GM11168 (cell line): ENCODE measurements around the gene COL4A3.

ENCODE experiments used
- in situ Hi-C: fragments of 300-500 bp; cut with MboI; formaldehyde crosslinking; loops from one replicate; pipeline ENCODE4 v1.12.0; 2022; ENCODE audit warnings: low sequenced_read_pairs; ENCODE audit not compliant: unreplicated experiment

The COL4A3 gene

DNA sequence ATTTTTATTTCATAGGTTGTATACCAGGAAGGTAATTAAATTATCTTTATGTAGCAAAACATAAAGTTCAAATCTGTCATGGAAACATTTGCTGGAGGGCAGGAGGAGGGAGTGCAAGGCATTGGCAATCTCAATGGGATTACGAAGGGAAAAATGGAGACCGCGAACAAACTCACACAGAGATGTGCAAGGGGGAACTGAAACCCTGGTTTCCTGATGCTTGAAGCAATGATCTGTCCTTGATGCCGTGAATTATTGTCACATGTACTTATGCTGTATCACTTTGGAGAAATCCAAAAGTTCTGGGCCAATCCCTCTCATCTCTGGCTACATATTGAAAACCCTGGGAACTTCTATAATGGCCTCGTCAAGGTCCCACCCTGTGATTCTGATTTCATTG is 95.6 kb downstream of the COL4A3 start:
- in situ Hi-C loops = no loop called here

DNA sequence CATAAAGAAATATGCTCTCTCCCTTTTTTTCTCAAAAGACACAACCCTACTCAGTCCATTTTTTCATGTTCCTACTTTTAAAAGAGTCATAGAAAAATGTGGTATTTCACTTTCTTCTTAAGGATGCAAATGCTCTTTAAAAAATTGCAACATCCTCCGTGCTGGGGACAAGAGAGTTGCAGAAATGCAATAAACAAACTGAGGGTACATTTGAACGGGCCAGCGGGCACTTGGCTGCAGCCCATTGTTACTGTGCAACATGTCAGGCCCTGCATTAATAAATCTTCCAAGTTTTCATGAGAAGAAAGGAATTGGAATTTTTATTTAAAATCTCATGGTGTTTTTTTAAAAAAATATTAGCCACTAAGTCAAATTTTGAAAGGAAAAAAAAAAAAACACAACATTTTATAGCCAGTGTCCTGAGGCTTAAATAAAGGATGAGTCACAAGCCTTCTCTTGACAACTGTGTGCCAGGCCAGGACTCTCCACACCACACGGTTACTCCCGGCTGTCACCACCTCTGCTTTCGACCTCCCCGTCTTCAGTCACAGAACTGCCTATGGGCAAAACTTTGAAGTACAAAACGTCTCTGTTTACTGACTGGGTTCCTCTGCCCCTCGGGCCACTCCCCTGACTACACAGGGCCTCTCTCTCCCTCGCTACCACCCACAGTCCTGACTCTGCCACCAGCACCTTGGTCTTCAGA is 103.1 kb downstream of the COL4A3 start:
- in situ Hi-C loops = no loop called here

DNA sequence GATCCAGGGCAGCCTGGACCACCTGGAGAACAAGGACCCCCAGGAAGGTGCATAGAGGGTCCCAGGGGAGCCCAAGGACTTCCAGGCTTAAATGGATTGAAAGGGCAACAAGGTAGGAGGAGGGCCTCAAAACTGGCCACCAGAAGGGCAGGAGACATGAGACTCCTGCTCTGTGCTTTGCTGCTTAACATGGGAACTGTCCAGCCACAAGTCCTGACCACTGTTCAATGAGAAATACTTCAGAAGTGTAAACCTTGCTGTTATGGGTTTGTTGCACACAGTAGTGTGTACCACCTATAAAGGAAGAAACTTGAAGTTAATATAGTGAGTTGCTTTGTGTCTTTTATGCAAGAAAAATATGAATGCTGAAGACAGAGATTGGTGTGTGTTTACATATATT is 116.5 kb downstream of the COL4A3 start:
- in situ Hi-C loops = no loop called here

DNA sequence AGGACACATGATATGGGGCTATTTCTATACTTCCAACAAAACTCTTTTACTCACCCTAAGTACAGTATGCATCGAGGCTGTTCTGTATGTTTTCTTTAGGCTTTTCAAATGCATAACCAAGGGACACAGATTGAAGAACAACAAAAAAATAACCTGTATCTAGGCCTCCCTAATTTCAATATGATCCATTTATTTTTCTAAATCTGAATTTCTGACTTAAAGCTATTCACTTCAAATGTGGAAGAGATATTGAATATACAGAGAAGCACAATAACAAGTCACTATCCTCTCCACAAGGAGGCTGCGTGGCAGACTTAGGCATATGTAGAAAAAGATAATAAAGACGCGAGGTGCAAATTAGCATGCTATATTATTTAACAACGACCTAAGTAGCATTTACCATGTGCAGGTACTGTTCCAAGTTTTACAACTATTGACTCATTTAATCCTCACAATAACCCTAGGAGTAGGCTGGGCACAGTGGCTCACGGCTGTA is 121.4 kb downstream of the COL4A3 start:
- in situ Hi-C loops = no loop called here

DNA sequence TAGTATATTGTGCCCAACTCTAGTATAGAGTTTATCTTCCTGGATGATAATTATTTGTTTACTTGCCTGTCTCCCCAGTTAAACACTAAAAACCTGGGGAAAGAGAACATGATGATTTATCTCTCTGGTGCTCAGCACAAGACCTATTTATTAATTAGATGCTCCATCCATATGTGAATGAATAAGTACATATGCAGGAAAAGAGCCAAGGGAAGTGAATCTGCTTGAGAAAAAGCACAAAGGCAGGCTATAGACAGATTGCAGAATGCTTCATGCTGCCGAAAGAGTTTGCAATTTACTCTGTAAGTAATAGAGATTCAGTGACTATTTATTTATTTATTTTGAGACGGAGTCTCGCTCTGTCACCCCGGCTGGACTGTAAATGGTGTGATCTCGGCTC is 123.3 kb downstream of the COL4A3 start:
- in situ Hi-C loops = no loop called here

DNA sequence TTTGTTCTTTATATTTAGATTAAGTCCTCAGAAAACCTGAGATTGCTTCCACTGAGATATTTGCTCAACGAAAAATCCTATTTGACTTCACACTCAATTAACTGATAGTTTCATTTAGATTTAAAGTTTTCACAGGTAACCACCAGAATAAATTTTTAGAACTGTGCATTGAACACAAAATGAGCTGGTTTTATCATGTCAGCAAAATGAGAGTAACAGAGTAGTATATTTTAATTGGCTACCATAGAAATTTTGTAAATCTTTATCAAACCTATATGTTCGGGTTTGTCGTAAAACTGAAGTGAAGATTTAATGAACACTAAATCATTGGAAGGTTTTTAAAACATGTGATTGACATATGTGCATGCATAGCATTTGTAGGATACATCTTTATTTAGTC is 127.9 kb downstream of the COL4A3 start:
- in situ Hi-C loops = no loop called here

DNA sequence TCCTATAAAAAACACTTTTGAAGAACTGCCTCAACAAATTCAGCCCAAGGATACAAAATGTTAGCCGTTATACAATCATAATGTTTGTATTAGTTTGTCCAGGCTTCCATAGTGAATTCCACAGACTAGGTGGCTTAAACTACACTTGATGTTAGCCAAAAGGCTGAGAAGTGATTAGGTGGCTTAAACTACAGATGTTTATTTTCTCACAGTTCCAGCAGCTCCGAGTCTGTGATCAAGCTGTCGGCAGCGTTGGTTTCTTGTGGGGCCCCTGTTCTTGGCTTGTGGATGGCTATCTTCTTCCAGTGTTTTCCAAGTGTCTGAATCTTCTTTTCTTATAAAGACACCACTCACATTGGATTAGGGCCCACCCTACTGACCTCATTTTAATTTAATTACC is 129.1 kb downstream of the COL4A3 start:
- in situ Hi-C loops = no loop called here

DNA sequence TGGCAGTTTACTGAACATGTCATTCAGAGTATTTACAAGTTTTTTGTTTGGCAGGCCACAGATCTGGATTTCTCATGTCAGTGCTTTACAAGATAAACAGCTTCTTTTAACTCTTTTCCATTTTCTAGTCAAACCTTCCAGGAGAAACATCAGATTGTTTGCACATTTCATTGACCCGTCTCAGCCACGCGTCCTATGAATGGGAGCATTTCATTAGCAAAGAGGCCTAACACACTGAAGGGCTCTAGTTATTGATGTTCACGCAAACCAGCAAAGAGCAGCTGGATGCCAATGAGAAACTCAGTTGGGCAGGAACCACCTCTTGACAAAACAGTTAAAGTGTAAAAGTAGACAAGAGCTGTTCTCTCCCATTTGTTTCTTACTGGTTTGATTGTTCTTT is 131.4 kb downstream of the COL4A3 start:
- in situ Hi-C loops = no loop called here

DNA sequence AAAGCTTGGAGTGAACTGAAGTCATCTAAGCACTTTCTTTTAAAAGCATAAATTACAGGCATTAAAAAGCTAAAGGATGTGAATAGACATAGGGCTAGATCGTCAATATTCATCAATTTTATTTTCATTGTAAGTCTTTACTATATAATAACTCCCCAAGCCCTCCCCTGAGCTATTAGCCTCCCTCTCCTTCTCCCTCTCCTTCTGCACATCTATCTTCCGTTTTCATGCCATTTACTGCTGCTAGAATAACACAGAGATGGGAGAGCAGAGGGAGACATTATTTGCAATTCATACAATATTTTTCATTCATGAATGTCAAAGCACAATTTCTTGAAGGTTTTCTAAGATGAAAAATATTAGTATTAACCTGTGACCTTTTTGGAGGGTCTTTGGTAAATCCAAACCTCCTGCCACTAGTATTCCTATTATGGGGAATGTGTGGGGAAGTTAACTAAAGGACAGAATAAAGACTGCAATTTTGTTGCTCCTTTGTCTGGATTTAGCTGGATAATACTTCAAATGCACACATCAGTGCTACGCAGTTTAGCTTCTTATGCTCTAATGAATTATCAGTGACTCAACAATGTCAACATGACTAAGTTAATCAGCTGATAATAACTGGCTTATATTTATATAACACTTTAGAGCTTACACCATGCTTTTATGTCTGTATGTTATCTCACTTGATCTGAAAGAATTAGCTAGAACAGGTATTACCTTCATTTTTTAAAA is 132.4 kb downstream of the COL4A3 start:
- in situ Hi-C loops = no loop called here

DNA sequence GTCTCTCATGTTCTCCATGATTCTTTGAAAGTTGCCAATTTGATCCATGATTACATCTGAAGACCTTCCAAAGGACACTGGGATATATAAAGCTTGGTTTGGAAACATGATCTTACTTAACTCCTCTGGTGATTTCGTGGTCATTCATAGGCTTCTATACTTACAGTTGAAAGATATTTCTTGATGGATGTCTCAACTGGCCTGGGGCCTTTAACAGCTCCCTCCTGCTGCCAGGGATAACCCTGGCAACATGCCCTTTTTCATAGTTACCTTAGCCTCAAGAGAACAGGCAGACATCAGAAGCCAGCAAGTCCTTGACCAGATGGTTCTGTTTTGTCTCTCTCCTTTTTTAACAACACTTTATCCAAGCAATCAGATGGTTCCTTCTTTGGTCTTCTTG is 137.1 kb downstream of the COL4A3 start:
- in situ Hi-C loops = no loop called here

DNA sequence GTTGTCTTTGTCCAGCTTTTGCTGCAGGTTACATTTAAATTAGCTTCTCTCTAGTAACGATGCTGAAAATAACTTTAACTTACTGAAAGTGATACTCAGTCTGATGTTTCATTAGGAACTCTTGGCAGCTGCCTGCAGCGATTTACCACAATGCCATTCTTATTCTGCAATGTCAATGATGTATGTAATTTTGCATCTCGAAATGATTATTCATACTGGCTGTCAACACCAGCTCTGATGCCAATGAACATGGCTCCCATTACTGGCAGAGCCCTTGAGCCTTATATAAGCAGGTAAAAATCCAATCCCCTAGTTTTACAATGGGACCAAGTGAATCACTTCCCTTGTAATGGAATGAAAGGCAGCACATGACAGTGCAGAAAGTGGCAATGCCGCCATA is 144.4 kb downstream of the COL4A3 start:
- in situ Hi-C loops = no loop called here

DNA sequence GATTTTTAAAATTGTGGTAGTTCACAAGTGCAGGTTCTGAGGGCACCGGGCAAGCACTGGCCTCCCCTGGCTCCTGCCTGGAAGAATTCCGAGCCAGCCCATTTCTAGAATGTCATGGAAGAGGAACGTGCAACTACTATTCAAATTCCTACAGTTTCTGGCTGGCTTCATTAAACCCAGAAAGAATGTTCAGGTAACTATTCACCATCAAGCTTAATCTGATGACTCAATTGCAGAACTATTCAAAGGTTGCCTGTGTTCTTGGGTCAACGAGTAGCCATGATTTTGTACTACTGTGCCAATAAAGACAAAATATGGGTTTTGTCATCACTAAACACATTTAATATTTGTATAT is 146.3 kb downstream of the COL4A3 start:
- in situ Hi-C loops = no loop called here

DNA sequence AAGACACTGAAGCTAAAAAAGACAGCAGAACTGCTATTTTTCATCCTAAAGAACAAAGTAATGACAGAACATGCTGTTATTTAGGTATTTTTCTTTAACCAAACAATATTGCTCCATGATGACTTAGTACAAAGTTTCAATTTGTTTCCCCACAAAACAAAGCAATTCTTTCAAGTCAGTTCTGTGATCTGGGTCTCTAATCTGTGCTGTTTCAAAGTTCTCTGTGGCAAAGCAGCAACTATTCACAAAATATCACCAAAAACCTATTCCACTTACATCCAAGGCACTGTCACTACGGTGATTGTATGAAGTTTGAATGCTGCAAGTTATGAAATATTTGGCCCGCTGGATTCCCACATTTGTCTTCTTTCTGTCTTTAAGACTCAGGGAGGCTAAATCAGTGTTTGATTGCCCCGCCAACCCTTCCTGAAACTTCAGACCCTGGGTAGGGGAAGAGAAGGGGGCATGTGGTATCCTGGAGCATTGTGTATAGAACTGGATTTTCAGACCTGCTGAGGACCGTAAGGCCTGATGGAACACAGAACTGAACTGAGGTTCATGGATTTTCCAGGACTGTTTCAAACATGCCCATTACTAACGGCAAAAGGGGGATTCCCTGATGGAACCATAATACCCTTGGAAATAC is 147.6 kb downstream of the COL4A3 start:
- in situ Hi-C loops = no loop called here

DNA sequence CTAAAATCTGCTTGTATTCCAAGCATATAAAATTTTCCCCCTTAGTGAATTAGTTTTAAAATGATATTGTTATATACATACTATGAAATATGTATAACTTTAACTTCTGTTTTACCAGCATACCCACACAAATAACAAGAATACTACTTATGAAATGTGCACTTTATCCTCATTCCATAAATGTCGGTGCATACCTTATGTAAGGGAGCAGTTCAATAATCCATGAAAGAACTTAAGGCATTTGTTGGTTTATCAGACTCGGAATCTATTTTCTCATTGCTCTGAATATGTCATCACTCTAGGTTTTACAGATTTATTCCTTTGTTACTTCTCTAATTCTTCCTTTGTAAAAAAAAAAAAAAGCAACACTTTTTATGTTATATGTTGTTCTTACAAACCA is 148.2 kb downstream of the COL4A3 start:
- in situ Hi-C loops = no loop called here

DNA sequence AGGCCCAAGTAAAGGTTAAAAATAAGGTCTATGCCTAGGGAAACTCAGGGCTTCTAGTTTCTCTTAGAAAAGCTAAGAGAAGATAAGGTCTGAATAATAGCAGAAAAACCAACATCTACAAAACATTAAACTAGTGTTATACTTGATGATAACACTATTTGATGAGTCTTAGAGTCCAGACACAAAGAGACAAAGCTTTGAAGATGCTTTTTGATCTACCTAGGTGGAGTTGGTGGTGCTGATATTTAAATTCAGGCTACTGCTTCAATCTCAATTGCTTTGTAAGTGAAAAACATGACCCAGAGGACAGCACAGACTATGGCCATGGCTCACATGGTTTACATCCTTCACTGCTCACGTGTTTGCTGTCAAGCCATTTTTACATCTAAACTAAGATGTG is 148.9 kb downstream of the COL4A3 start:
- in situ Hi-C loops = no loop called here

DNA sequence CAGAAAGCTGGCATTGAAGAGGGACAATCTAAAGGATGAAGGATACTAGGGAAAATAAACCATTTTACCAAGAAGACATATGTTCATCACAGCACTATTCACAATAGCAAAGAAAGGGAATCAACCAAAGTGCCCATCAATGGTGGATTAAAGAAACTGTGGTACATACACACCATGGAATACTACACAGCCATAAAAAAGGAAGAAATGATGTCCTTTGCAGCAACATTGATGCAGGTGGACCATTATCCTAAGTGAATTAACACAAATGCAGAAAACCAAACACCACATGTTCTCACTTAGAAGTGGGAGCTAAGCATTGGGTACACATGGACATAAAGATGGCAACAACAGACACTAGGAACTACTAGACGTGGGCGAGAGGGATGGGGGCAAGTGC is 153.4 kb downstream of the COL4A3 start:
- in situ Hi-C loops = no loop called here

DNA sequence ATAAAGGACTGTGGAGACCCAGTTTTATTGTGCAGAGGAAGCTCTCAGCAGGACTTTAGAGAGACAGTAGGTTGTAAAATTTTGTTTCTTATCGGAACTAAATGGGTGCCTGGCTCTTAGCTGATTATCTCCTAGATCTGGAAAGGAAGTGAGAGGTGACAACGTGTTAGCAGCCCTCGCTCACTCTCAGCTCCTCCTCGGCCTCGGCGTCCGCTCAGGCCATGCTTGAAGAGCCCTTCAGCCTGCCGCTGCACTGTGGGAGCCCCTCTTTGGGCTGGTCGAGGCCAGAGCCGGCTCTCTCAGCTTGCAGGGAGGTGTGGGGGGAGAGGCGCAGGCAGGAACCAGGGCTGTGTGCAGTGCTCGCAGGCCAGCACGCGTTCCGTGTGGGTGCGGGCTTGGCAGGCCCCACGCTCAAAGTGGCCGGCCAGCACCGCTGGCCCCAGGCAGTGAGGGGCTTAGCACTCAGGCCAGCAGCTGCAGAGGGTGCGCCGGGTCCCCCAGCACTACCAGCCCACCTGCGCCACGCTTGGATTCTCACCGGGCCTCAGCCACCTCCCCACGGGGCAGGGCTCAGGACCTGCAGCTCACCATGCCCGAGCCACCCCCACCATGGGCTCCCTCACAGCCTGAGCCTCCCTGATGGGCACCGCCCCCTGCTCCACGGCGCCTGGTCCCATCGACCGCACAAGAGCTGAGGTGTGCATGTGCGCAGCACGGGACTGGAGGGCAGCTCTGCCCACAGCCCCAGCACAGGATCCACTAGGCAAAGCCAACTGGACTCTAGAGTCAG is 156.1 kb downstream of the COL4A3 start:
- in situ Hi-C loops = no loop called here

DNA sequence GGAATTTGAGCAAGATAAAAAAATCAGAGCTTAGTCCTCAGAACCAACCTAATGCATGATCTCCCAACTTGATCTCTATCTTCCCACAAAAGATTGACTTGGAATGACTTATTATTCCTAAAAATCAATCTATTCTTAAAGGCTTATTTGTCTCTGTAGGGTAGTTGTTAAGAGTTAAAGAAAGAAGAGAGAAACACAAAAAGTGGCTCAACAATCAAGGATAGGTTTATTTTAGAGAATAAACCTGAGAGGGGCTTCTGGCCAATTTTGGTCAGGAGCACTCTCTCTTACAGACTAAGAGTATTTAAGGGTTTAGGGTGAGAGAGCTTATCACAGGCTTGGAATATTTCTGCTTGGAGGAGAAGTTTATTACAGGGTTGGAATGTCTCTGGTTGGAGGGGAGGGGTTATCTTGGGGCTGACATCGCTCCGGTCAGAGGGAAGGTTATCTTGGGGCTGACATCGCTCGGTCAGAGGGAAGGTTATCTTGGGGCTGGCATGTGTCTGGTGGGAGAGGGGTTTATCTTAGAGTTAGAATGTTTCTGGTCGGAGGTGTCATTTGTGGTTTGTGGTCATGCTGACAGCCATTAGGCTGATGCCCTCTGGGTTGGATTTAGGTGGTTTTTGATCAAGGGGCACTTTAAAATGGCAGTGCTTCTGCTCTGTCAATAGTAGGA is 158.2 kb downstream of the COL4A3 start:
- in situ Hi-C loops = no loop called here

DNA sequence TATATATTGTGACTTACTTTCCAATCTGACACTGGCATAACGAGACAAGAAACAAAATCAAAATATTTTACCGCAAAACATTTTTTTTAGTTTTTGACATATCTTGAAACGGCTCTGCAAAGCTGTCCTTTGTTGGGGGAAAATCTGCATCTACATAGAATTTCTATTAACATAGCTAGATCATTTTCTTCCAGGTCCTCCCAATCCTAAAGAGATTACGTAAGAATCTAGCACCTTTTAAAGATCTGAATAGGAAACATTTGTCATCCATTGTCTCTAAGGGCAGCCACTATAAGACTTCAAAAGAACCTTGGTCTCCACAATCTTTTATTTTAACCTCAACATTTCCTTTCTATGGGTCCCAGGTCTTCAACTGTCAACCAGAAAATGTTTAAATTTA is 159.4 kb downstream of the COL4A3 start:
- in situ Hi-C loops = no loop called here

DNA sequence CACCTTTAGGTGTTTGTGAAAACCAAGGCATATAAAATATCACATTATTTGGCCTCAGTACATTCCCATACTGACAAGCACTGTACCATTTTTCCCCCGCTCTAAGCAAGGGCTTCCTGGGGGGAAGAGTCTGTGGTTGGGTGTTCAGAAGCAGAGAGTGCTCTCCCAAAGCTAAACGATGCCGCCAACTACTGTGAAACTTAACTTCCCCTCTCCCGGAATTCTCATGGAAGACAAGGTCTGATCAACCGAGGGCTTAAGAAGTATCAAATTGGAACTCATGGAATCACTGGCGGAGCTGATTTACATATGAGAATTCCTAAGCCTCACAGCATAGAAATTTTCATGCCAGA is 160.2 kb downstream of the COL4A3 start:
- in situ Hi-C loops = no loop called here
